ENCODE measurements around the gene CDHR2. TPM values are rescaled to one million over a fixed set of nuclear protein-coding genes. Genes with fewer than 3 reads are reported as not detected.

Gene CDHR2
- total RNA-seq, 1 experiment from 2014 or later = 0.10 TPM

DNA sequence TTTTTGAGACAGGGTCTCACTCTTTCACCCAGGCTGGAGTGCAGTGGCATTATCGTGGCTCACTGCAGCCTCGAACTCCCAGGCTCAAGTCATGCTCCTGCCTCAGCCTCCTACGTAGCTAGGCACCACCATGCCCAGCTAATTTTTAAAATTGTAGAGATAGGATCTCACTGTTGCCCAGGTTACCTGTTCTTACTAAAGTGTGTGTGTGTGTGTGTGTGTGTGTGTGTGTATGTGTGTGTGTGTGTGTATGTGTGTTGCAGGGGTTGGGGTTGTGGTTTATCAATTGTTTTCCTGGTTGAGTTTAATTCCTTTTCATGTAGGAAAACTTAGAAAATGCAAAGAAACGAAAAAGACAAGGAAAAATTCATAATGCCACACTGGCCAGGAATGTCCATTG, 33.7 kb upstream of the CDHR2 start:
- Histone ChIP-seq H4K20me1 (ENCODE audit: insufficient read depth) (no peaks in the 10 kb centered on the region), H3K9ac (ENCODE audit: low read length) (no peak overlapping the region), H3K4me1 (ENCODE audit: control insufficient read depth in 1 of 2, insufficient read depth in 2 of 2, low read length in 2 of 2) (no peaks in the 10 kb centered on the region), H3K9me3 (ENCODE audit: control insufficient read depth in 1 of 2, insufficient read depth in 1 of 2, low read depth in 1 of 2, low read length in 2 of 2) (no peaks in the 10 kb centered on the region), H3K36me3 (ENCODE audit: control insufficient read depth in 1 of 2, insufficient read depth in 2 of 2, low read length in 2 of 2) (no peaks in the 10 kb centered on the region), H3K9me2 (ENCODE audit: insufficient read depth) (no peaks in the 10 kb centered on the region), H3K4me2 (ENCODE audit: low read length) (no peak overlapping the region), H3K27ac (ENCODE audit: low read depth, low read length) (no peak overlapping the region), H3K79me2 (ENCODE audit: insufficient read depth, low read length) (no peaks in the 10 kb centered on the region), H3K4me3 (replicated peaks in 1 of 2; ENCODE audit: low read depth in 1 of 2, low read length in 2 of 2) (no peak overlapping the region), H3K27me3 (ENCODE audit: insufficient read depth, low read length) (no peaks in the 10 kb centered on the region), H2AFZ (ENCODE audit: low read depth, low read length, poor library complexity, severe bottlenecking) (no peak overlapping the region)
- ChIA-PET POLR2A (interaction anchor here (0.6 kb wide), 1 partner anchor 14 kb away, joined by 3 read pairs; no protein-coding TSS in a partner anchor), CTCF (no interaction called here), RAD21 (ENCODE audit: low non-redundant PET in 1 of 2, low total read pairs in 2 of 2, uncharacterized antibody in 2 of 2, unreplicated experiment in 2 of 2) (no interaction called here)
- intact Hi-C loops (cut with micrococcal nuclease) = no loop called here
- no TSS peak for BruUV-seq (replicated peaks)
- DNase-seq (ENCODE audit: low read depth, low spot score) (no peak), ATAC-seq (no peak)
- TF ChIP-seq JUND (IDR thresholded peaks at IDR 0.05) (no peak), CEBPB (IDR thresholded peaks at IDR 0.05; ENCODE audit: low read depth) (no peak), ZFX (IDR thresholded peaks at IDR 0.05) (no peak), CBX3 (IDR thresholded peaks at IDR 0.05; ENCODE audit: low read depth) (no peak), SP1 (IDR thresholded peaks at IDR 0.05; ENCODE audit: low read depth) (no peak)
- TF ChIP-seq, protein P1, sequence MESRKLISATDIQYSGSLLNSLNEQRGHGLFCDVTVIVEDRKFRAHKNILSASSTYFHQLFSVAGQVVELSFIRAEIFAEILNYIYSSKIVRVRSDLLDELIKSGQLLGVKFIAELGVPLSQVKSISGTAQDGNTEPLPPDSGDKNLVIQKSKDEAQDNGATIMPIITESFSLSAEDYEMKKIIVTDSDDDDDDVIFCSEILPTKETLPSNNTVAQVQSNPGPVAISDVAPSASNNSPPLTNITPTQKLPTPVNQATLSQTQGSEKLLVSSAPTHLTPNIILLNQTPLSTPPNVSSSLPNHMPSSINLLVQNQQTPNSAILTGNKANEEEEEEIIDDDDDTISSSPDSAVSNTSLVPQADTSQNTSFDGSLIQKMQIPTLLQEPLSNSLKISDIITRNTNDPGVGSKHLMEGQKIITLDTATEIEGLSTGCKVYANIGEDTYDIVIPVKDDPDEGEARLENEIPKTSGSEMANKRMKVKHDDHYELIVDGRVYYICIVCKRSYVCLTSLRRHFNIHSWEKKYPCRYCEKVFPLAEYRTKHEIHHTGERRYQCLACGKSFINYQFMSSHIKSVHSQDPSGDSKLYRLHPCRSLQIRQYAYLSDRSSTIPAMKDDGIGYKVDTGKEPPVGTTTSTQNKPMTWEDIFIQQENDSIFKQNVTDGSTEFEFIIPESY (IDR thresholded peaks at IDR 0.05; ENCODE audit: extremely low read depth, insufficient replicate concordance, low read length) = no peak

DNA sequence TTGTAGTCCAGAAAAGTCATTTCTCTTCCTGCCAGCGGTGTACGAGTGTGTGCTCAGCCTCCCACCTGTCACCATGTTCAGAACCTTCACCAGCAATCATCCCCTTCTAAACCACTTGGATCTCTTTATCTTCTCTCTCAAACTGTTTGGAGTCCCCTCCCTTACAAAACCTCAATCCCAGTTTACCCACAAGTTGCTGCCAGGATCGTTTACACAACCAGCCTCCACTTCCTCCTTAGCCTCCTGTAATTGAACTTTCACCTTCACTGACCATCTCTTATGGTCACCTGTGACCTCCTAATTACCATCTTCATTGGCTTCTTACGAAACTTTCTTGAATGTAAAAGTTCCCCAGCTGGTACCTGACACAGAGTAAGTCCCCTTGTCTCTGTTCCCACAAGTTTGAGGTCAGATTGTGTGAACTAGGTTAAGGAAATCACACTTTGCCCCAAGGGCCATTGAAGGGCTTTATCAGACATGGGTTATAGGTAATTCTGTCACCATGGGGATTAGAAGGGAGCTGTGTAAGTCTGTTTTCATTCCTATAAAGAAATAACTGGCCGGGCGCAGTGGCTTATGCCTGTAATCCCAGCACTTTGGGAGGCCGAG, 32.0 kb upstream of the CDHR2 start:
- H2AFZ ChIP-seq (ENCODE audit: low read depth, low read length, poor library complexity, severe bottlenecking) = no peak overlapping the region
- H3K4me1 ChIP-seq (ENCODE audit: control insufficient read depth in 1 of 2, insufficient read depth in 2 of 2, low read length in 2 of 2) = no peaks in the 10 kb centered on the region
- H3K27me3 ChIP-seq (ENCODE audit: insufficient read depth, low read length) = no peaks in the 10 kb centered on the region
- H3K27ac ChIP-seq (ENCODE audit: low read depth, low read length) = no peak overlapping the region
- no peaks in the 10 kb centered on the region for H4K20me1 ChIP-seq (ENCODE audit: insufficient read depth)
- POLR2A ChIA-PET = no interaction called here
- intact Hi-C loops (cut with micrococcal nuclease) = no loop called here
- ATAC-seq (no peak), DNase-seq (ENCODE audit: low read depth, low spot score) (no peak)
- CTCF ChIA-PET = no interaction called here
- H3K9ac ChIP-seq (ENCODE audit: low read length) = no peak overlapping the region
- no peak overlapping the region for H3K4me2 ChIP-seq (ENCODE audit: low read length)
- TF ChIP-seq, protein P1 (IDR thresholded peaks at IDR 0.05; ENCODE audit: extremely low read depth, insufficient replicate concordance, low read length) = no peak
- no peak for TF ChIP-seq ELF1 (IDR thresholded peaks at IDR 0.05; ENCODE audit: borderline replicate concordance, low read depth)
- BruUV-seq (replicated peaks) = no TSS peak
- H3K9me2 ChIP-seq (ENCODE audit: insufficient read depth) = no peaks in the 10 kb centered on the region
- H3K9me3 ChIP-seq (ENCODE audit: control insufficient read depth in 1 of 2, insufficient read depth in 1 of 2, low read depth in 1 of 2, low read length in 2 of 2) = no peaks in the 10 kb centered on the region
- RAD21 ChIA-PET (ENCODE audit: low non-redundant PET in 1 of 2, low total read pairs in 2 of 2, uncharacterized antibody in 2 of 2, unreplicated experiment in 2 of 2) = no interaction called here
- no peak overlapping the region for H3K4me3 ChIP-seq (replicated peaks in 1 of 2; ENCODE audit: low read depth in 1 of 2, low read length in 2 of 2)
- no peaks in the 10 kb centered on the region for H3K36me3 ChIP-seq (ENCODE audit: control insufficient read depth in 1 of 2, insufficient read depth in 2 of 2, low read length in 2 of 2)
- H3K79me2 ChIP-seq (ENCODE audit: insufficient read depth, low read length) = no peaks in the 10 kb centered on the region

Measured in HCT116 (cell line).